Skin epidermis (tissue), 12 donors: ENCODE measurements around the gene ANGEL2.
"Not testable (repeated sequence)": the region's sequence is repeated elsewhere in the genome, so short reads cannot be mapped to it uniquely, and the experiment has no call there.

Experiments
- H3K27ac ChIP-seq, 21 experiments: fragments of 200-600 bp; sonication (generic) in 11 of 21; one replicate each; pipeline ENCODE4 v1.5.0; 2020; ENCODE audit warnings: mild to moderate bottlenecking in 3 of 21, inconsistent platforms in 2 of 21, moderate library complexity in 2 of 21
- H3K4me3 ChIP-seq, 7 experiments: fragments of 200-600 bp; sonication (generic) in 2 of 7; one replicate each; pipeline ENCODE4 v1.5.0; 2020; ENCODE audit warnings: inconsistent platforms in 2 of 7, mild to moderate bottlenecking in 2 of 7, moderate library complexity in 1 of 7

The ANGEL2 gene

GRCh38 chr1:212979340-212980122 is 36.1 kb downstream of the ANGEL2 start:
- no peak overlapping the region for H3K4me3 ChIP-seq
- no peak overlapping the region for H3K27ac ChIP-seq

GRCh38 chr1:212977781-212978645 is 37.7 kb downstream of the ANGEL2 start:
- Histone ChIP-seq H3K4me3 (no peak overlapping the region), H3K27ac (no peak overlapping the region)

- H3K27ac ChIP-seq = no peak overlapping the region
These were observed 39.1 kb downstream of the ANGEL2 start for GRCh38 chr1:212976586-212976985.

GRCh38 chr1:212975111-212975918 is 40.4 kb downstream of the ANGEL2 start:
- Histone ChIP-seq H3K4me3 (no peak overlapping the region), H3K27ac (no peak overlapping the region)

More at GRCh38 chr1:212976586-212976985, 39.1 kb downstream of the ANGEL2 start:
- no peak overlapping the region for H3K4me3 ChIP-seq

- no peak overlapping the region for H3K4me3 ChIP-seq
- no peak overlapping the region for H3K27ac ChIP-seq
These were observed 41.0 kb downstream of the ANGEL2 start for GRCh38 chr1:212974711-212975110.

GRCh38 chr1:212973899-212974298 is 41.8 kb downstream of the ANGEL2 start:
- no peak overlapping the region for H3K27ac ChIP-seq
- no peak overlapping the region for H3K4me3 ChIP-seq

- H3K4me3 ChIP-seq = no peak overlapping the region
- H3K27ac ChIP-seq = no peak overlapping the region
These were observed 42.2 kb downstream of the ANGEL2 start for GRCh38 chr1:212973426-212973825.

- no peak overlapping the region for H3K4me3 ChIP-seq
- H3K27ac ChIP-seq = no peak overlapping the region
These were observed 44.4 kb downstream of the ANGEL2 start for GRCh38 chr1:212971312-212971711.

GRCh38 chr1:212970085-212970484 is 45.6 kb downstream of the ANGEL2 start:
- Histone ChIP-seq H3K27ac (no peak overlapping the region), H3K4me3 (no peak overlapping the region)

GRCh38 chr1:212968368-212968863 is 47.3 kb downstream of the ANGEL2 start:
- H3K27ac ChIP-seq = no peak overlapping the region
- no peak overlapping the region for H3K4me3 ChIP-seq

GRCh38 chr1:212967801-212968200 is 47.9 kb downstream of the ANGEL2 start:
- Histone ChIP-seq H3K4me3 (no peak overlapping the region), H3K27ac (no peak overlapping the region)

- Histone ChIP-seq H3K27ac (no peak overlapping the region), H3K4me3 (no peak overlapping the region)
These were observed 49.1 kb downstream of the ANGEL2 start for GRCh38 chr1:212966616-212967015.

GRCh38 chr1:212964993-212965392 is 50.7 kb downstream of the ANGEL2 start:
- not testable (repeated sequence) for H3K27ac ChIP-seq, H3K4me3 ChIP-seq

GRCh38 chr1:212964102-212964501 is 51.6 kb downstream of the ANGEL2 start:
- Histone ChIP-seq H3K27ac (no peak overlapping the region), H3K4me3 (no peak overlapping the region)

- Histone ChIP-seq H3K4me3 (no peak overlapping the region), H3K27ac (no peak overlapping the region)
These were observed 53.2 kb downstream of the ANGEL2 start for GRCh38 chr1:212962509-212962908.

- no peak overlapping the region for H3K27ac ChIP-seq
These were observed 54.7 kb downstream of the ANGEL2 start for GRCh38 chr1:212960932-212961331.

GRCh38 chr1:212959266-212960220 is 56.1 kb downstream of the ANGEL2 start:
- H3K27ac ChIP-seq = no peak overlapping the region

More at GRCh38 chr1:212960932-212961331, 54.7 kb downstream of the ANGEL2 start:
- no peak overlapping the region for H3K4me3 ChIP-seq

GRCh38 chr1:212958175-212958574 is 57.5 kb downstream of the ANGEL2 start:
- Histone ChIP-seq H3K4me3 (no peak overlapping the region), H3K27ac (no peak overlapping the region)

More at GRCh38 chr1:212959266-212960220, 56.1 kb downstream of the ANGEL2 start:
- no peak overlapping the region for H3K4me3 ChIP-seq

GRCh38 chr1:212957546-212957945 is 58.1 kb downstream of the ANGEL2 start:
- no peak overlapping the region for H3K4me3 ChIP-seq
- H3K27ac ChIP-seq = no peak overlapping the region
